NB4 (cell line): ENCODE data around the gene MT1M.

ENCODE experiments used
- POLR2A ChIP-seq: IDR thresholded peaks from 2 replicates; pipeline ENCODE4 v1.6.1; 2011; ENCODE audit warnings: mild to moderate bottlenecking; ENCODE audit not compliant: insufficient read length; ENCODE audit errors: extremely low read depth
- TF ChIP-seq, protein P1 (sequence below): IDR thresholded peaks from one replicate; pipeline ENCODE4 v1.5.1; 2012; ENCODE audit warnings: low read depth, low read length

DNA sequence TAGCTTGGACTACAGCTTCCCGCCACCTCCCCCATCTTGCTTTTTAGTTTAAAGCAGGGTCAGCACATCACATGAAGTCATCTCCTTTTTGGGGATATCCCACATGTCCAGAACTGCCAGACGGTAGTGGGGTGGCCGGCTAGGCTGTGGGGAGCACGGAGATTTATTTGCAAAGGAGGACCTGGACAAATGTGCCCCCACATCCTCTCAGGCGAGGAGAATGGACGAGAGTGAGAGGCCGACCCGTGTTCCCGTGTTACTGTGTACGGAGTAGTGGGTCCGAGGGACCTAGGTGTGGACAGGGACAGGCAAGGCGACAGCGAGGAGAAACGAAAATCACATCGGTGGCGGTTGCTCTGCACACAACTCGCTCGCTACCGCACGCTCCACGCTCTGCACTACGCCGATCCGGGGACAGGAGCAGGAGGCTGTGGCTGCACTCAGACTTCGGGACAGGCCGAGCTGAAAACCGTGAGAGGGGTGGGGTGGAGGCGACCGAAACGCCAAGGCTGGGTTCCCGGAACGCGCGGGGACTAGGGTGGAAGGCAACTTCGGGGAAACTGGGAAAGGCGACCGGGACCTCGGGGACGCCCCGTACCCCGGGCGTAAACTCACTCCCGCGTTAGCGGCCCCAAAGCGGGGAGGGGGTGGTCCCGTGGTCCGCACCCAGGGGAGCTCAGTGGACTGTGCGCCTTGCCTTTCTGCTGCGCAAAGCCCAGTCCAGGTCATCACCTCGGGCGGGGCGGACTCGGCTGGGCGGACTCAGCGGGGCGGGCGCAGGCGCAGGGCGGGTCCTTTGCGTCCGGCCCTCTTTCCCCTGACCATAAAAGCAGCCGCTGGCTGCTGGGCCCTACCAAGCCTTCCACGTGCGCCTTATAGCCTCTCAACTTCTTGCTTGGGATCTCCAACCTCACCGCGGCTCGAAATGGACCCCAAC, 5.6 kb downstream of the MT1M start, which contains the start of gene MT1A:
- TF ChIP-seq, protein P1, sequence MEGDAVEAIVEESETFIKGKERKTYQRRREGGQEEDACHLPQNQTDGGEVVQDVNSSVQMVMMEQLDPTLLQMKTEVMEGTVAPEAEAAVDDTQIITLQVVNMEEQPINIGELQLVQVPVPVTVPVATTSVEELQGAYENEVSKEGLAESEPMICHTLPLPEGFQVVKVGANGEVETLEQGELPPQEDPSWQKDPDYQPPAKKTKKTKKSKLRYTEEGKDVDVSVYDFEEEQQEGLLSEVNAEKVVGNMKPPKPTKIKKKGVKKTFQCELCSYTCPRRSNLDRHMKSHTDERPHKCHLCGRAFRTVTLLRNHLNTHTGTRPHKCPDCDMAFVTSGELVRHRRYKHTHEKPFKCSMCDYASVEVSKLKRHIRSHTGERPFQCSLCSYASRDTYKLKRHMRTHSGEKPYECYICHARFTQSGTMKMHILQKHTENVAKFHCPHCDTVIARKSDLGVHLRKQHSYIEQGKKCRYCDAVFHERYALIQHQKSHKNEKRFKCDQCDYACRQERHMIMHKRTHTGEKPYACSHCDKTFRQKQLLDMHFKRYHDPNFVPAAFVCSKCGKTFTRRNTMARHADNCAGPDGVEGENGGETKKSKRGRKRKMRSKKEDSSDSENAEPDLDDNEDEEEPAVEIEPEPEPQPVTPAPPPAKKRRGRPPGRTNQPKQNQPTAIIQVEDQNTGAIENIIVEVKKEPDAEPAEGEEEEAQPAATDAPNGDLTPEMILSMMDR, result no peak
- no peak for TF ChIP-seq POLR2A
